ENCODE data around the gene PCDHGA1. TPM values are rescaled to one million over a fixed set of nuclear protein-coding genes. Genes with fewer than 3 reads are reported as not detected.
A peak's percentile ranks its signal among the peaks of the same experiment; 100 is the strongest.

The PCDHGA1 gene
- total RNA-seq, 6 experiments from 2014 or later: 0.04 to 0.18 (median 0.12) TPM; not detected in 1

- Histone ChIP-seq H3K27ac (no peak within 1 kb of the TSS), H3K27me3 (no peaks in the 10 kb centered on the region), H3K36me3 (no peaks in the 10 kb centered on the region), H3K4me3 (peak within 1 kb of the TSS in 2 of 3 donors; percentile 3 to 14), H3K9me3 (peaks cover 0 to 4% (median 0%) of the 10 kb centered on the region in 4 donors), H3K4me1 (no peaks in the 10 kb centered on the region)
- WGBS (ENCODE audit: insufficient coverage, low coverage, low lambda C conversion rate, missing lambda C conversion rate): 15% methylated on average over 21 of the region's 37 CpGs
- ATAC-seq (peak in 1 of 4 donors; percentile 53), DNase-seq (no peak)
- TF ChIP-seq CTCF (IDR thresholded peaks at IDR 0.05) (peak in 3 of 4 donors; percentile 5 to 15 (median 9)), POLR2A (IDR thresholded peaks at IDR 0.05) (no peak)
- intact Hi-C loops (cut with DNase I): no loop called here
Observed at GRCh38 chr5:141382469-141383294, 52.4 kb downstream of the PCDHGA1 start, which contains the start of gene PCDHGA7. Gene PCDHGA7, plus strand, starts transcription at chr5:141382742. Its CDS starts 158 bp downstream, at chr5:141382900.

- Histone ChIP-seq H3K27ac (no peak overlapping the region), H3K4me3 (no peak overlapping the region), H3K9me3 (peaks cover 0 to 4% (median under 1%) of the 10 kb centered on the region in 4 donors), H3K4me1 (no peaks in the 10 kb centered on the region), H3K36me3 (no peaks in the 10 kb centered on the region), H3K27me3 (no peaks in the 10 kb centered on the region)
- intact Hi-C loops (cut with DNase I): no loop called here
- DNase-seq (no peak), ATAC-seq (no peak)
- no peak for TF ChIP-seq POLR2A (IDR thresholded peaks at IDR 0.05)
- TF ChIP-seq CTCF (IDR thresholded peaks at IDR 0.05): no peak
- WGBS (ENCODE audit: insufficient coverage, low coverage, low lambda C conversion rate, missing lambda C conversion rate): 28% methylated on average over 20 of the region's 21 CpGs
Observed at GRCh38 chr5:141383345-141383744, 53.0 kb downstream of the PCDHGA1 start.

- H3K27me3 ChIP-seq: no peaks in the 10 kb centered on the region
- intact Hi-C loops (cut with DNase I): no loop called here
Observed at GRCh38 chr5:141384471-141385267, 54.4 kb downstream of the PCDHGA1 start.

More at GRCh38 chr5:141384471-141385267, 54.4 kb downstream of the PCDHGA1 start:
- H3K4me1 ChIP-seq: no peaks in the 10 kb centered on the region
- peaks cover 0 to 14% (median 2%) of the 10 kb centered on the region in 4 donors for H3K9me3 ChIP-seq
- ATAC-seq (no peak), DNase-seq (no peak)
- H3K36me3 ChIP-seq: no peaks in the 10 kb centered on the region
- 10% methylated on average over 4 of the region's 43 CpGs for WGBS (ENCODE audit: insufficient coverage, low coverage, low lambda C conversion rate, missing lambda C conversion rate)
- no peak overlapping the region for H3K27ac ChIP-seq
- no peak overlapping the region for H3K4me3 ChIP-seq
- no peak for TF ChIP-seq POLR2A (IDR thresholded peaks at IDR 0.05)
- no peak for TF ChIP-seq CTCF (IDR thresholded peaks at IDR 0.05)

Measured in right lobe of liver (tissue), 6 donors.